Kidney (tissue), 14 donors: ENCODE results near the gene ABCA8. TPM values are rescaled to one million over a fixed set of nuclear protein-coding genes. Genes with fewer than 3 reads are reported as not detected.
A peak's percentile ranks its signal among the peaks of the same experiment; 100 is the strongest.

Experiments used
- DNase-seq, 5 donors: peaks; one replicate each; pipeline ENCODE4 v3.0.0-alpha.2; 2013 to 2020
- FAIRE-seq: peaks from 2 replicates; lab custom pipeline; 2012; peaks lifted over from hg19 to GRCh38; lab: Jason Lieb, UNC
- H3K27ac ChIP-seq, 2 donors: one replicate each; pipeline ENCODE4 v1.7.0; 2013; ENCODE audit warnings: low read depth in 2 of 2, low read length in 2 of 2, inconsistent platforms in 1 of 2
- H3K27me3 ChIP-seq: one replicate; pipeline ENCODE4 v1.7.1; 2013; ENCODE audit warnings: low read length, inconsistent platforms; ENCODE audit not compliant: control insufficient read depth, insufficient read depth
- H3K36me3 ChIP-seq, 3 donors: one replicate each; pipeline versions ENCODE4 v1.7.0 to v1.7.1; 2013; ENCODE audit warnings: low read length in 3 of 3, control low read depth in 1 of 3, inconsistent platforms in 1 of 3; ENCODE audit not compliant: insufficient read depth in 3 of 3, control insufficient read depth in 2 of 3
- H3K4me1 ChIP-seq, 3 donors: one replicate each; pipeline versions ENCODE4 v1.7.0 to v1.7.1; 2013; ENCODE audit warnings: low read length in 3 of 3, inconsistent platforms in 1 of 3, low read depth in 1 of 3; ENCODE audit not compliant: control insufficient read depth in 2 of 3, insufficient read depth in 2 of 3
- H3K4me3 ChIP-seq, 3 donors: one replicate each; pipeline versions ENCODE4 v1.7.0 to v1.8.1; 2013; ENCODE audit warnings: low read length in 3 of 3, control low read depth in 1 of 3, inconsistent platforms in 1 of 3
- H3K9ac ChIP-seq, 3 donors: one replicate each; pipeline versions ENCODE4 v1.7.0 to v1.7.1; 2013; ENCODE audit warnings: low read length in 3 of 3, control low read depth in 1 of 3, inconsistent platforms in 1 of 3
- H3K9me3 ChIP-seq, 3 donors: one replicate each; pipeline versions ENCODE4 v1.7.0 to v1.7.1; 2013; ENCODE audit warnings: low read length in 3 of 3, control low read depth in 1 of 3, inconsistent platforms in 1 of 3; ENCODE audit not compliant: control insufficient read depth in 2 of 3, insufficient read depth in 1 of 3
- CTCF ChIP-seq: IDR thresholded peaks from 3 replicates; pipeline ENCODE4 v1.5.1; 2012; ENCODE audit warnings: mild to moderate bottlenecking, moderate library complexity, borderline replicate concordance; ENCODE audit not compliant: insufficient read depth; ENCODE audit errors: extremely low read depth
- intact Hi-C: fragments of 100-400 bp; cut with DNase I; formaldehyde crosslinking; loops from one replicate; pipeline ENCODE4 v1.11.1; 2022
- polyA plus RNA-seq: library from polyadenylated mRNA; stranded (reverse); fragments of 350-450 nt; fragmentation: Illumina TruSeq; extraction: RNeasy Lipid Tissue Mini Kit (QIAGEN cat#74804); gene quantifications from one replicate; pipeline ENCODE4 v1.2.3, GENCODE V29; 2014; ENCODE audit warnings: low read depth, low replicate concordance; ENCODE audit not compliant: insufficient read depth
- total RNA-seq: library from RNA; stranded (reverse); fragmentation: NEBNext Ultra II Directional; extraction: Animal tissue kit (Norgen Biotek cat#: 25700); gene quantifications from one replicate; pipeline ENCODE4 v1.2.1, GENCODE V29; 2021
- donor health status: control.
- donor health status: control.
- donor health status: control.
- donor health status: control.
- donor health status: control.
- donor health status: DM: yes; HTN: yes; CAD: no.
- donor health status: Normal renal cell carcinoma (clear cell type).

ABCA8 gene
- total and polyA plus RNA-seq, 2 donors from 2014 or later, result 3.7 to 9.4 TPM

DNA sequence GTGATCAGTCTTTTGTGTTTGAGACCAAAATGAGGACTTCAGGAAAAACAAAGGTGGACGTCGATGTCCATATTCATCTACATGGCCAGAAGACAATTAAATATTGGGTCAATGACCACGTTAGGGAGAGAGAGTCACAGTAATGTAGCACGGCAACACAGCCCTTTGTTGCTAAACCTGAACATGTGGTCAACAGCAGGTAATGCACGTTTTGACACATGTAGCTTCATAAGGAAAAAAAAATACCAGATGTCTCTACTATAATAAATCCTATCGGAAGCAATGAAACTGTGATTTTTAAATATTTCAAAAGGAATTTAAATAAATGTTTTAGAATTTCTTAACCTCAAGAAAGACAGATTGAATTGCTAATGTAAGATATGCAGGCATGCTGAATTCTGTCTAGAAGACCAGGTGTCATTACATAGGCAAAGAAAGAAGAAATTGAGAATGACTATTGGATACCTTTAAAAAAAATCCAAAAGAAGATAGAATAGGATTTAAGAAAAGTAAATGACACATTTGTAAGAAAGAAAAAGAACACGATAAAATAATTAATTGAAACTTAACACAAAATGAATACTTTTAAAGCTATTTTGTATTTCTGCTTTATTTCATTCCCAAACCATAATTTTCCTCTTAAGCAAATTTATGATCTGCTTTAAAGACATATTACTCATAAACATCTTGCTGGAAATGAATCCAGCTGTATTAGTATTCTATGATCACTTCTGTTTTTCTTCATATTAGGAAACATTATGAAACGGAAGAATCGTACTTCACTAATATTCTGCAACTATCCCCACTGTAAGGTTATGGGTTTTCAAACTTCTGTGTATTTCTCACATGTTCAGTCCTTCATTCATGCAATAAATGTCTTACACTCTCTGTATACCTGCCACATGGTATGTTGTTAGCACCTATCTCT is 30.1 kb downstream of the ABCA8 start:
- intact Hi-C loops, result no loop called here

DNA sequence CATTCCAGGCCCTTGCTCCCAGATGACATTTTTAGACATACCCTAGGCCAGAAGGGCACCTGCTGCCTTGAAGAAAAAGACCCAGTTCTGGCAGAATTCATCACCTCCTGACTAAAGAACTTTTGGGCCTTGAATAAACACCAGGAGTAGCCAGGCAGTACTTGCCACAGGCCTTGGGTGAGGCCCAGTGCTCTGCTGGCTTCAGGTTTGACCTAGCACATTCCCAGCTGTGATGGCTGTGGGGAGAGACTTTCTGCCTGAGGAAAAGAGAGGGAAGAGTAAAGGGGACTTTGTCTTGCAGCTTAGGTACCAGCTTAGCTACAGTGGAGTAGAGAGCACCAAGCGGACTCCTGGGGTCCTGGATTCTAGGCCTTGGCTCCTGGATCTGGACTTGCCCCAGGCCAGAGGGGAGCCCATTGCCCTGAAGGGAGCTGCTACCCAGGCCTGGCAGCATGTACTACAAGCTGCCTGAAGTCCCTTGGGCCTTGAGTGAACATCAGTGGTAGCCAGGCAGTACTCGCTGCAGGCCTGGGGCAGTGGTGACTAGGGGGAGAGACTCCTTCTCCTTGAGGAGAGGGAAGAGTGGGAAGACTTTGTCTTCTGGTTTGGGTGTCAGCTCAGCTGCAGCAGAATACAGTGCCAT is 44.3 kb downstream of the ABCA8 start:
- peaks cover 0 to 6% (median 0%) of the 10 kb centered on the region in 3 donors for H3K4me1 ChIP-seq
- intact Hi-C loops, result no loop called here
- H3K36me3 ChIP-seq, result no peaks in the 10 kb centered on the region
- no peak overlapping the region for H3K27ac ChIP-seq
- H3K27me3 ChIP-seq, result no peaks in the 10 kb centered on the region
- peaks cover 0 to 3% (median 0%) of the 10 kb centered on the region in 3 donors for H3K9me3 ChIP-seq
- DNase-seq, result peak in 1 of 5 donors; percentile 39
- FAIRE-seq, result no peak
- H3K9ac ChIP-seq, result no peak overlapping the region
- TF ChIP-seq CTCF, result no peak
- no peak overlapping the region for H3K4me3 ChIP-seq

More for the DNA sequence above, 30.1 kb downstream of the ABCA8 start:
- Histone ChIP-seq H3K4me1 (peaks cover 0 to 2% (median 0%) of the 10 kb centered on the region in 3 donors), H3K36me3 (no peaks in the 10 kb centered on the region), H3K27ac (no peak overlapping the region), H3K27me3 (no peaks in the 10 kb centered on the region), H3K9me3 (no peaks in the 10 kb centered on the region), H3K4me3 (no peak overlapping the region), H3K9ac (no peak overlapping the region)
- TF ChIP-seq CTCF, result no peak
- FAIRE-seq (no peak), DNase-seq (no peak)

- no peak overlapping the region for H3K9ac ChIP-seq
- TF ChIP-seq CTCF, result no peak
- H3K27me3 ChIP-seq, result no peaks in the 10 kb centered on the region
- no peak overlapping the region for H3K4me3 ChIP-seq
- intact Hi-C loops, result no loop called here
- FAIRE-seq (no peak), DNase-seq (peak in 3 of 5 donors; percentile 6 to 39 (median 31))
- no peak overlapping the region for H3K27ac ChIP-seq
- peaks cover 0 to 6% (median 0%) of the 10 kb centered on the region in 3 donors for H3K4me1 ChIP-seq
- H3K9me3 ChIP-seq, result peaks cover 0 to 3% (median 0%) of the 10 kb centered on the region in 3 donors
- H3K36me3 ChIP-seq, result no peaks in the 10 kb centered on the region
Measured at GRCh38 chr17:68910251-68910705, 44.9 kb downstream of the ABCA8 start.
